Activated naive CD4-positive, alpha-beta T cell treated with Interleukin-2 at 50 U/mL for 16 hours (primary cell): ENCODE measurements around the gene CLSTN1.
A peak's percentile ranks its signal among the peaks of the same experiment; 100 is the strongest.

Experiments
- DNase-seq: peaks from one replicate; pipeline ENCODE4 v3.0.0-alpha.2; 2020

Gene CLSTN1

DNA sequence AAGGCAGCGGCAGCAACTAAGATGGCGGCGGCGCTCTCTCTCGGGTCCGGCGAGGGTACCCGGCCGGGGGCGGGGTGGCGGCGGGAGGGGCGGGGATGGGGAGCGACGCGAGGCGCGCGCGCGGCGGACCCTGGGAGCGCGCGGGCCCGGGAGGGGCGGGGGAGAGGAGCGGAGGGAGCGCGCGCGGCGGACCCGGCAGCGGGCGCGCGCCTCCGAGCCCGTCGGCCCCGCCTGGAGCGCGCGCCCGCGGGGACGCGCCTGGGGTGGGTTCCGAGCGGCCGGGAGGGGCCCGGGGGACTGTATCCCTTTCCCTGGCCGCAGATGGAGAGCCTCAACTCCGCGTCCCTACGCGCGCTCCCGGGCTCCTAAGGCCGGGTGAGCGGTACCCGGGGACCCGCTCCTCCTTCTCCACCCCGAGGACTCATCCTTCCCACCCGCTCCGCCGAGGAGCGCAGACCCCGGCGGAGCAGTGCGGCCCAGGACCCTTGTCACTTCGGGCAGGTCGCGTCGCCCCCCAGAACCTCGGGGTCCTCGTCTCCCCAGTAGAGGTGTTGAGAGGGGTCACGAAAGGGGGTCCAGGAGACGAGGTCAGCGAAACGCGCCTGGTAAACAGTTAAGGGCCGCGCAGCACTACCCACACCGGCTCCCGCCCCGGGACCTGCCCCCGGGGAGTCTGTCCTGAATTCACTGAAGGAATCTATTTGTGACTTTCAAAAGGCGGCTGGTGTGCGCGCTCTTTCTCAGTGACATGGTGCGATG is at the start of gene CLSTN1:
CLSTN1 (minus strand) TSS at position 23 of the 759 bp plus-strand sequence. CDS start 232 bp downstream, outside the sequence.
- peak; percentile 89 for DNase-seq

DNA sequence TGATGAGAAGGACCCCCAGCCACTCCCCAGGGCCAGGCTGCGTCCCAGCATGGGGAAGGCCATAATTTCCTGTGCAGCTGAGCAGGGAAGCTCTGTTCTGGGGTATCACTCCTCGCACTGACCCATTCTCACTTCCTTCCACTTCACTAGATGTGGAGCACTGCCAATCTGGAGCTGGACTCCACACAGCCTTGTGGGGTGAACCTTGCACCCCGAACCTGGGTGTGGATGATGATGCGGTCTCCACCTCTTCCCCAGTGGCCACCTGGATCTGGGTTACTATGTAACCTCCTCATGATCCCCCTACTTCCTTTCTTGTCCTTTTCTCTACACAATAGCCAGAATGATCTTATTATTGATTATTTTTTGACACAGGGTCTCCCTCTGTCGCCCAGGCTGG is 49.6 kb upstream of the CLSTN1 start:
- DNase-seq = no peak

DNA sequence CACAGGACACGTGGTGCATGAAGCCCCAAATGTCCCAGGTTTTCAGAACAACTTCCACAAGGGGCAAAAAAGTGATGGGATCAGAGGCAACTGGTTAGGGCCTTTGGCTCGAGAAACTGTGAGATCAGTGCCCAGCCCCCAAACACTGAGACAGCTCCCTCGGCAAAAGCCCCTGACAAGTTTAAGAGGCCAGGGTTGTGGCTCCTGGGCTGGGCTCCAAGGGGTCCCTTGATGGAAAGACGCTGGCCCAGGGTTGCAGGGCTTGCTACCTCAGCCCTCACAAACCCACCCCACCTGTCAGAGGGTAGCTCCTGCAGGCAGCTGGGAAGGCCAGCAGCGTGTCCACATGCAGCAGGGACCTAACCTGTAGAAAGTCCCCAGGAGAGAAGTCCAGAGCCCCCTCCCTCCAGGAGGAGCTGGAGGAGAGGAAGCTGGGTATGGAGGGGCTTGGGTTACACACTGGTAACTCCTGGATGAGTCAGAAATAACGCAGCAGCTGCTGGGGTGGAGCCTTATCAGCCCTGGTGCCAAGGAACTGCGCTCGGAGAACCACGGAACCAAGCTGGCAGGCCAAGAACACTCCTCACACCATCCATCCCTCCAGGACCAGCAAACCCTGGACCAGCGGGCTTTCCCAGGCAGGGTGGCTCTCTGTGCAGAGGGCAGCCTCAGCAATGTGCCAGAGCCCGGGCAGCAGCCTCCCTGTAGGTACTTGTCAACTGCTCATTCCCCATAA is 48.8 kb upstream of the CLSTN1 start:
- DNase-seq = no peak

DNA sequence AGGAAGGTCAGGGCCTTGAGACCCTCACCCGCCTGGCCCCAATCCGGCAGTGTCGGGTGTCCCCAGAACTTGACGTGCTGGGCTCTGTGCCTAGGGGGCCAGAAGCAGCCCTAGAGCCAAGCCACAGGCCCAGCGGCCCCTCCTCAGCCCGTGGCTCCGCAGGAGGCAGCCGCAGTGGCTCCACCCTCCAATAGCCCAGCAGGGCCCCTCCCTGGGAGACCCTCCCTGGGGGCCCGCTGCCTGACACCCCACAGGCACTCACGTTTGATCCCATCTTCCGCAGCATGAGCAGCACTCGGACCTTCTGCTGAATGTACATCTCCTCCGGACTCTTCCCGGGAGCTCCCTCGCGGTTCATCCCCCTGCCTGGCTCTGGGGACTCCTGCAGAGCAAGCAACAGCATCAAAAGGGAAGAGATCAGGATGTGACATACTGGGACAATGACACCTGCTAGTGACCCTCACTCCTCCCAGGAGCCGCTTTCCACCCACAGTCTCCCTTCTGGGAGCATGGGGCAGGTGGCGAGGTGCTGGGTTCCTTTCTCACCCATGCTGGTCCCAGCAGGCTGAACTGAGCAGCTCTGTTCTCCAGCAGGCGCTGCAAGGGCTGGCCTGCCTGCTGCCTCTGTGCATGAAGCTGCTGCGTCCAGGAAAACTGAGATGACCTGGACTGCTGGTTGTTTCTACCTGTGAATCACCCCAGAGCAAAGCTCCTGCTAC is 48.1 kb upstream of the CLSTN1 start:
- DNase-seq = no peak

DNA sequence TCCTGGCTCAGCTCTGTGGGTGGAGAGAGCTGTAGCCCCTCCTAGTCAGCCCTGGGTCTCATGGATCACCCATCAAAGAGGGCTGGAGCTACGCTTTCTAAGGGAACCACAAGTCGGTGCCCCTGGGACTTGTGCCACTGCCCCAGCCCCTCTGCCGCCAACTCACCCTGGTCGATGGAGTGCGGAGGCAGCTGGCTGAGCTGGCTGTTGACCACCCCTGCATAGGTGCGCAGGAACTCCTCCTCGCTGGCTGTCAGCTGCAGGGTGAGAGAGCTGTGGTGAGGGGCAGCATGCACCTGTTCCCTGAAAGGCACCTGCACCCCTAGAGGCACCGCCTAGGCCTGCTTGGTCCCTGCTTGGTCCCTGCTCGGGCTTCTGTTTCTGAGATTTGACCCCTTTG is 47.3 kb upstream of the CLSTN1 start:
- no peak for DNase-seq

DNA sequence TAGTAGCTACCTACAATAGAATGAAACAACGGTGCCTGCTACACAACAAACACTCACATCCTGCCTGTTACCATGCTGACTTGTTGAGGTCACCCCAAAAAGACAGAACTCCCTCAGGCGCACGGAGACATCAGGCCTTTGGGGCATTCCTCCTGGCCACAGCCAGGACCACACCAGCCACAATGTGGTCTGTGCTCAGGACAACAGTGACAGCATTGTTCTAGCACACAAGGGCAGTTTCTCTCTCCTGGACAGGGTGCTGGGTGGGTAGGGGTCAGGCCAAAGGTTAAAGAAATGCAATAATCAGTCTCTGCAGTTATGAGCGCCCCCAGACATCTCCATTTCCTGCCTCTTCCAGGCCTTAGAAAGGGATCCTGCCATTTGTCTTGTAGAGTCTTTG is 46.8 kb upstream of the CLSTN1 start:
- no peak for DNase-seq

DNA sequence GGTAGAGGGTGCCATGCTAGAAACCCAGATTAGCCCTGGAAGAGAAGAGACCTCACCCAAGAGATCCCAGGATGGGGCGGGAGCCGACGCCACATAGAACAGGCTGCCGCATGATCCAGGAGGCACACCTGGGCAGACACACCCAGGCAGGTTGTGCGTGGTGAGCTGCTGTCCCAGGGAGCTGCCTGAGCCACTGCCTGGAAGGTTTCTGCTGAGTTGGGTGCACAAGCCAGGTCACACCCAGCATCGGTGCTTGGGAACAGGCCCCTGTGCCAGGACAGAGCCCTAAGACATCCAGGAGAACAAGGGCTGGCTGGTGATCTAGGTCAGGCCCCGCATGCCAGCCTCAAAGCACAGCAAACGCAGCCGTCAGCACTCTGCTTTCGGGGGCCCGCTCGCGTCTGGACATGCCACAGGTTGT is 46.1 kb upstream of the CLSTN1 start:
- DNase-seq = no peak

DNA sequence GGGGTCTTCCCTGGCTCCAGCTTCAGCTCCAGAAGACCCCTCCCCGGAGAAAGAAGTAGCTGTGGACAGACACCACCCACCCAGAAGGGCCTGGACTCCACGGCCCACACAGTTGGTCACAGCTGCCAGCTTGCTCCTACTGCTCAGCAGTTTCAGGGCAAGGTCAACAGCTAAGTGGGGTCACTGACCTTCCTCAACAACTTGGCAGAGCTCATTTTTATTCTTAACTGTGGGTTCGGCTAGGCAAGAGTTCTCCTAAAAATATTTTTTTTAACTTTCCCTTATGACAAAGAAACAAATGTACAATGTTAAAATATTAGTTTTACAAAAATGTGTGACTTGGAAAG is 44.5 kb upstream of the CLSTN1 start:
- no peak for DNase-seq

DNA sequence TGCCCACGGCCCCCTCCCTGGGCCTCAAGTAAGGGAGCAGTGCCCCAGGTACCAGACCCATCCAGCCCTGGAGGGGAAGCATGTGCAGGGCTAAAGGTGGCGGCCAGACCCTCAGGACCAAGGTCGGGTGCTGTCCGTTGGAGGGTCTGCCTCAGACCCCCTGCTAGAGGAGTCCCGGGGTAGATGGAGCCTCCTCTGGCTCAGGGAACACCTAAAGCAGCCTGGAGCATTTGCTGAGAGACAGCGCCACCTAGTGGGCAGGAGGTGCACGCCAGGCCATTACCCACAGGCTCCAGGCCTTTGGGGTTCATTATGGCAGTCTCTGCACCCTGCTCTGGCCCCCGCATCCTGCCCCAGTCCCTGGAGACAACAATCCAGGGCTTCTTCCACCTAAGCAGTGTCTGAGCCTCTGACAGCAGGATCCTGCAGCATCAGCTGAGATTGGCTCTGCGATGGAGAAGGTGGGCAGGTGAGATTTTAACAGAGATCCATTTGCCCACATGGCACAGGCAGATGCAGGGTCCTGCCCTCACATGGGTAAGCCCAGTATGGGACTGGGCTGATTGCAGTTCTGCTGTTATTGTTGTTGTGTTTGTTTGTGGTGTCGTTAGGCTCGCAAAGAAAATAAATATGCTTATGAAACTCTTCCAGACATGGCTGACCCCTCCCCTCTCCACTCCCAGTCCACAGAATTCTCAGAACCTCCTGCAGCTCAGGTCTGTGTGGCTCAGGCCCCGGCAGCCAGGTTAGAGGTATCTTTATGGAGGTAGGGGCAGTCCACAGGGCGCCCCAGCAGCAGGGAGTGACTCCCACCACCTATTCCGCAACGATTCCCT is 43.9 kb upstream of the CLSTN1 start:
- DNase-seq = peak; percentile 89

DNA sequence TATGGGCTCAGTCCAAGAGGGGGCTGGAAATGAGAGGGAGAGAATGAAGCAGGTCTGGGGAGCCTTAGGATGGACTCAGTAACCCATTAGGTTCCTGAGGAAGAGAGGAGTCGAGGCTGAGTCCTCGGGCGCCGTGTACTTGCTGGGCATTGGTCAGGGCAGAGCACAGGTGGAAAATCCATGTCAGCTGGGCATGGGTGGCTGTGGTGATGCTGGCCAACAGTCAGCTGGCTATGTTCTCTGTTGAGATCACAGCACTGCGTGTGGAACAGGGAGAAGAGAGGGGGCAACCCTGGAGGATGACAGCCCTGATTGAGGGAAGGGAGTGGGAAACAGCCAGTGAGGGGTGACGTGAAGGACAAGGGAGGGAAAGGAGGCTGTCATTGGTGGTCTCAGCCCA is 43.1 kb upstream of the CLSTN1 start:
- no peak for DNase-seq

DNA sequence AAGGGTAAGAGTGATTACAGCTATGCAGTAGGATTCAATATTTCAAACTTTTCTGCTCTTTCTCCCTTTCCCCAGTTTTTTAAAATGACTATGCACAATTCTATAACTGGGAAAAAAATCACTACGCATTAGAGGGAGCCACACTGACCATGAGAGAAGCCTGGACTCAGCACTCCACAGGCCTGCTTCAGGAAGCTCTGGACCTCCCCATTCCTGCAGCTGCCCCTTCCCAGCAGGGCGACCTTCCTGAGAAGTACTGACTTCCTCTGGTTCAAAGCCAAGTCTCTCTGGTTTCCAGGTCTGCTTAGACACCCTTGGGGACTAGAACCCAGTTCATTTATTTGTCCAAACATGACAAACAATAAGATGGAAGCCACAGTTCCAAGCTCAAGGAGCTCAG is 42.0 kb upstream of the CLSTN1 start:
- DNase-seq = no peak

DNA sequence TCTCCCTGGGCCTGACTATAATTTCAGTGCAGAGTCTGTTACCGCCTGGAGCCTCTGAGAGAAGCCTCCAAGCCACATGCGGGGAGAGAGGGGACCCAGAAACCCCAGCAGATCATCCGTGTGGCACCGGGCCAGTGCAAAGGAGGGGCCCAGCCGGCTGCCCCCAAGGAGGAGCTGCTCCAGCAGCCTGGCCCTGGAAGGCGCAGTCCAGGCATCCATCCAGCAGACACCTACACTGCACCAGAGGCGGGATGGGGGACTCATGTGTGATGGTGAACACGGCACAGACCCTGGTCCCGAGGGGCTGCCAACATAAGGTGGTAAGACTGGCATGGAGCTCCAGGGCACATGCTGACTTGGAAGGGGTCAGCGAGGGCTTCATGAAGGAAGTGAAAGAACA is 39.6 kb upstream of the CLSTN1 start:
- DNase-seq = no peak

DNA sequence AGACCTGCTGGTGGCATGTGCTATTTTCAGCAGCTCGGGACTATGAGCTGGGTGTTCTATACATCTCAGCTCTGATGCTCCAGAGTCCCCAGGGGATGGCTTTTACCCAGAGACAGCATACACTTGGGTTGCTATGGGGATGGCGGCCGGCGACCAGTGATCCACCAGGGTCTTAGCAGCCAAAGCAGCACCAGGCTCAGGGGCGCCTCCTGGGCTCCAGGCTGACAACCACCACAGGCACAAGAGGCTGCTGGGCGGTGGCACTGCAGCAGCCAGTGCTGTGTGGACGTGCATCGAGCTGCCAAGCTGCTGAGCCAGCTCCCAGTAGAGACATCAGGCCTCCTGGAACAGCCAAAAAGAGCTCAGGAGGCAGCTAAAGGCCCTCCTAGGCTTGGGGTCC is 37.6 kb upstream of the CLSTN1 start:
- no peak for DNase-seq

DNA sequence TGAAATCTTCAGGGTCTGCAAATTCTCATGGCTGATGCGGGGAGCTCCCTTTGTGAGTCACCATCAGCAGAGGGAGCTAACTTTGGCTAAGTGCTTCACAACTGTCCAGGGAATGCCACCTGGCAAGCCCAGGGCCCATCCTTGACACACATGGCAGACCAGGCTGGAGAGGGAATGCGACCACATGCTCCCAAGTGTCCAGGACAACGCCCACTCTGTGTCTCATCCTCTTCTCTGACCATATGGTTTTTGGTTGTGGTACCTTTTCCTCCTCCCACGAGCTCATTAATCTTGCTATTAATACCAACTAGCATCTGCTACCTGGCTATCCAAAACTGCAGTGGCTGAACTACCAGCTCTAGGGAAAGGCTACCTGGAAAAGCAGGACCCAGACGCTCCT is 37.1 kb upstream of the CLSTN1 start:
- no peak for DNase-seq

DNA sequence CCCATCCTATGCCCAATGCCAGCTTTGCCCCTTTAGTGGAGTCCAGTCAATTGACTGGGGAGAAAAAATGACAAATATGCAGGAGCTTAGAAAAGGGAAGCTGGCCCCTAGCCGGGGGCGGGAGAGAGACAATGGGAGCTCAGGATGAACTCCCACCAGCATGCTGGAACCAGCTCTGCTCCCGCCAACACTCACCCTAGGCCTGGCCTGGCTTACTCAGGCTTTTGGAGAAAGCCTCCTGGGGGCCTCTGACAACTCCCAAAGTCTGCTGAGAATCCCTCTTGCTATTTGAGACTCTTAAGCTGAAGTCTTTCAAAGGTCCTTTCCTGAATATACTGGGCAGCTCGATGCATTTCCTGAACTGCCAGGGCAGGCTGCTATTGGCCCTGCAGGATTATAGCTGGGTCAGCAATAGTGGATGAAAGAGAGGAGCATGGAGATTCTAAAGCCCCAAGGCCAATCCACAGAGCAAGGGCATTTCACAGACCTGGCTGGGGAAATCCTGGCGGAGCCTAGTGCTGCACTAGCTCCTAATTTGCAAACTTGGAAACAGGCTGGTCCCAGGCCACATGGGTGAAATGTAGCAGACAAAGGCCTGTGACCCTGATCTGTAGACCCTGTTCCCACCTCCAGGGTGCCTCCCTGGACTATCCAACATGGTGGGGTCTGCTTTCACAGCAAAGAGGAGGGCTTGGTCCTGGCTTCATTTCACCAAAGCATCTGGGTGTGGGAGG is 35.7 kb upstream of the CLSTN1 start:
- DNase-seq = no peak

DNA sequence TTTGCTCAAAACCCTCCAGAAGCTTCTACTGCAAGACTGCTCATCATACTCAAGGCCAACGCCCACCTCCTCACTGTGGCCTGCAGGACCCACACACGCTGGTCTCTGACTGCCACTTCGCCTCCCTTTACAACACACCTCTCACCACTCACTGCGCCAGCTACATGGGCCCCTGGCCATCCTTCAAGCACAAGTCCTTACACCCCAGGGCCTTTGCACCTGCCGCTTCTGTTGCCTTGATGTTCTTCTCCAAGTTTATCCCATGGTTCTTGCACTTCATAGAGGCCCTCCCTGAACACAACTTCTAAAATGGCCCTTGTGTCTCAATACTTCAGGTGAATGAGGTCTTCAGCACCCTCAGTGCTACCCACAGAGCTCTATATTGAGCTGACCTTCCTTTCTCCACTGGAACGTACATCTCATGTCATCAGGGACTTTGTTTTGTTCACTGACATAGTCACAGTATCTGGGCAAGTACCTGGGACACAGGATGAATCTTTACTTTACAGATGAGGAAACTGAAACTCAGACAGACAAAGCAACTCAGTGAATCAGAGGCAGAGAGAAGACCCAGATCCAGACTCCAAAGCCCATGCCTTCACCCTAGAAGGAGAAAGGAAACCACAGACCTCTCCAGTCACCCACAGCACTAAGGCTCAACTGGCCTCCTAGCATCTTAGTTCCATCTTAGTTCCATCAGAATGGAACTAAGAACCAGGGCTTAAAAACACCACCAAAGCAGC is 34.7 kb upstream of the CLSTN1 start:
- no peak for DNase-seq

DNA sequence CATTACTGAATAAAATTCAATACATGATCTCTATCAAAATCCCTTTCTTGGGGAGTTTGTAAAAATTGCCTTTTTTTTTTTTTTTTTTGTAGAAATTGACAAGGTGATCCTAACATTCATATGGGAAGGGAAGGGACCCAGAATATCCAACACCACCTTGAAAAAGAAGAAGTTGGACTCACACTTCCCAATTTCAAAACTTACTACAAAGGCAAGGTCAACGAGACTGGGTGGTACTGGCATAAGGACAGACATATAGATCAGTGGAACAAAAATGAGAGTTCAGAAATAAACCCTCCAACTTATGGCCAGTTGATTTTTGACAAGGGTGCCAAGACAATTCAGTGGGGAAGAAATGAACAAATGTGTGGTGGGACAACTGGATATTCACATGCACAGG is 31.4 kb upstream of the CLSTN1 start:
- no peak for DNase-seq

DNA sequence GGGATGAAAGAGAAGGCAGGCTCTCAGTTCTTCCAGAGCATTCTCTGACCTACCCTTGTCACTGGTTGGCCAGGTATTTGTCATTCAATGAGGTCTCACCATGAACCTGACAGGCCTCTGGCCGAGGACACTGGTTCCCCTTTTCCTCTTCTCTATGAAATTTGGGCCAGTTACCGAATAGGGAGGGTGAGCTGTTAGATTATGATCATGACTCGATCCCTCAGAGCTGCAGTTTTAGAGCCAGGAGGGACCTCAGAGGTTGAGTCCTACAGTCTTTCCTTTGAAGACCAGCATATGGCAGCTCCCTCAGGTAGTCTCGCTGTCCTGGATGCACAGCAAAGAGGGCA is 29.5 kb upstream of the CLSTN1 start:
- DNase-seq = no peak

DNA sequence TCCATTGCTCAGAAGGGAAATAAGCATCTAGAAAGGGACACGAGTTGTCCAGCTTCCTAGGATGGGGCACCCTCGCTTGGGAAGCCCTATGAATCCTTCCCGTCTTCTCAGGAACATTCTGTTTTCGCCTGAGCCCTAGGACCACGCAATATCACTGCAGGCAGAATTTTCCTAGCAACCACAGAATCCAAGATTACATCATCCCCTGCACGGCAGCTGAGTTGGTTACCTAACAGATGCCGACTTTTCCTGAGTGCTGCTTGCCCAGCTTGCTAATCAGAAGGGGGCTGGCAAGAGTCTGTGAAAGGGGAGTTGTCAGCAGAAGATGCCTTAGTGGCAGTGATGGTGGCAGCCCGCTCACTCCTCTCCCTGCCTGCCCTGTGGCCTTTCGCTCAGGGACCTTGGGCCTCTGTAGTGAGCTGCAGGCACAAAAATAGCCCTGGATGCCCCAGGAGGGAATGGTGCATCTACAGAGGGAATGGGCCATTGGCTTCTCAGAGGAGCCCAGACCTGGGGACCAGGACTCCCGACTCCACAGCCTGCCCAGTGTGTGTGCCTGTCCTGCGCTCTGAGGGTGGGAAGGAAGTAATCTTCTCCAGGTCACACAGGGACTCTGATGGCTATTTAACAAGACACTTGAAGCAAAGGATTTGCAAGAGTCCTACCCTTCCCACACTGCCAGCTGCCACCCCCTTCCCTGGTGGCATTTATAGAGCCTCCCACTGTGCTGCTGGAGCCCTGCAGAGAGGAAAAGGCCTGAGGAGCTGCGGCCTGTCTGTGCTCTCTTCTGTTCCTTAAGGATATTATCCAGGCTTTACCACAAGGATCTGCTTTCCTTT is 28.9 kb upstream of the CLSTN1 start:
- no peak for DNase-seq

DNA sequence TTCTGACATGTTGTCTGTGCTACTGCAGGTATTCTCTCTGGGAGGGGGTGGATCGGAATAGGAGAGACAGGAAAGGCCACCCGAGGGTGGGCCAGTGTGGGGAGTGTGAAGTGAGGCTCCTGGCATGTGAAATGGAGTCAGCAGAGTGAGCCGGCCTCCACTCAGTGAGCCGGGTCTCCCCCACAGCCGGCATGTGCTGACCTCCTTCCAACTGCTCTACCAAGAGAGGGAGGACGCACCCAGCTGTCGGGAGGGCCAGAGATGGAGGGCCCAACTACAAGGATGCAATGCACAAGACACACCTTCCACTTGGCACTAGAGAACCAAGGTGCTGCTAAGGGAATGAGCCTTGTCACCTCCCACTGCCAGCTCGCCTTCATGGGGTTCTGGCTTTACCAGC is 28.2 kb upstream of the CLSTN1 start:
- DNase-seq = no peak
